HG03342 (cell line): ENCODE results near the gene SPSB4.
A peak's percentile ranks its signal among the peaks of the same experiment; 100 is the strongest.
"Not testable (repeated sequence)": the region's sequence is repeated elsewhere in the genome, so short reads cannot be mapped to it uniquely, and the experiment has no call there.

Experiments
- ATAC-seq: cut with Tn5 transposase; IDR thresholded peaks from one replicate; pipeline ENCODE4 v1.9.1; 2021; ENCODE audit warnings: mild to moderate bottlenecking, moderate library complexity; ENCODE audit not compliant: unreplicated experiment

Gene SPSB4

GRCh38 chr3:141050576-141051442, at the start of gene SPSB4:
Gene SPSB4, plus strand, starts transcription at chr3:141051347. Its CDS starts 14,758 bp downstream, at chr3:141066105.
- ATAC-seq: no peak

GRCh38 chr3:141006344-141006743, 44.8 kb upstream of the SPSB4 start:
- no peak for ATAC-seq

- ATAC-seq: no peak
Measured at GRCh38 chr3:141009496-141009895, 41.7 kb upstream of the SPSB4 start.

- ATAC-seq: peak; percentile 77
Measured at GRCh38 chr3:141011232-141011996, 39.7 kb upstream of the SPSB4 start.

GRCh38 chr3:141011997-141012262, 39.2 kb upstream of the SPSB4 start:
- ATAC-seq: peak; percentile 18

- ATAC-seq: no peak
Measured at GRCh38 chr3:141012571-141012970, 38.6 kb upstream of the SPSB4 start.

- ATAC-seq: no peak
Measured at GRCh38 chr3:141015481-141015880, 35.7 kb upstream of the SPSB4 start.

- not testable (repeated sequence) for ATAC-seq
Measured at GRCh38 chr3:141017366-141018322, 33.5 kb upstream of the SPSB4 start.

- ATAC-seq: no peak
Measured at GRCh38 chr3:141019244-141019643, 31.9 kb upstream of the SPSB4 start.

- no peak for ATAC-seq
Measured at GRCh38 chr3:141020143-141020830, 30.9 kb upstream of the SPSB4 start.

GRCh38 chr3:141021261-141021660, 29.9 kb upstream of the SPSB4 start:
- no peak for ATAC-seq

GRCh38 chr3:141030296-141030695, 20.9 kb upstream of the SPSB4 start:
- no peak for ATAC-seq

- ATAC-seq: no peak
Measured at GRCh38 chr3:141039589-141039988, 11.6 kb upstream of the SPSB4 start.

- ATAC-seq: no peak
Measured at GRCh38 chr3:141044695-141045641, 6.2 kb upstream of the SPSB4 start.

GRCh38 chr3:141045849-141046248, 5.3 kb upstream of the SPSB4 start:
- ATAC-seq: no peak

- no peak for ATAC-seq
Measured at GRCh38 chr3:141047168-141047567, 4.0 kb upstream of the SPSB4 start.

GRCh38 chr3:141049681-141050080, 1.5 kb upstream of the SPSB4 start:
- ATAC-seq: no peak

GRCh38 chr3:141051443-141052200, 475 bp downstream of the SPSB4 start:
- ATAC-seq: no peak
